ENCODE results near the gene SETD3.
A peak's percentile ranks its signal among the peaks of the same experiment; 100 is the strongest.

The SETD3 gene

DNA sequence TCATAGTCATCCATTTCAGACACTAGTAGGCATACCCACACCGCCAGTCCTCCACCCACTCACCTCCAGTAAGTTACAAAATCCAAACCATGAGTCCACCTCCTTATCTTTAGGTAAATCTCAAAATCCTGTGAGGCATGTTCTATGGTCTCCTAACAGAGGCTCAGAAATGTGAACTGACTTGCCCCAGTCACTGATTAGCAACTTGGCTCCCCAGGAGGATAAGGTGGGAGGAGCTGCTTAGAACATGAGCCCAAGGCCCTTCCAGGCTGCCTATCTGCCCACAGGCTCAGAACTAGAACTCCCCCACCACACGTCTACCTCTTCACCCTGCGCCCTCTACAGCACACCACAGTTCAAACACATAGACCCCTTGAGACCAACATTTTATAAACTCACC is 19.9 kb downstream of the SETD3 start:
- no peak overlapping the region for H3K4me3 ChIP-seq (replicated peaks in 1 of 2; ENCODE audit: low read depth in 2 of 2, low read length in 2 of 2)
- TF ChIP-seq, protein P1, sequence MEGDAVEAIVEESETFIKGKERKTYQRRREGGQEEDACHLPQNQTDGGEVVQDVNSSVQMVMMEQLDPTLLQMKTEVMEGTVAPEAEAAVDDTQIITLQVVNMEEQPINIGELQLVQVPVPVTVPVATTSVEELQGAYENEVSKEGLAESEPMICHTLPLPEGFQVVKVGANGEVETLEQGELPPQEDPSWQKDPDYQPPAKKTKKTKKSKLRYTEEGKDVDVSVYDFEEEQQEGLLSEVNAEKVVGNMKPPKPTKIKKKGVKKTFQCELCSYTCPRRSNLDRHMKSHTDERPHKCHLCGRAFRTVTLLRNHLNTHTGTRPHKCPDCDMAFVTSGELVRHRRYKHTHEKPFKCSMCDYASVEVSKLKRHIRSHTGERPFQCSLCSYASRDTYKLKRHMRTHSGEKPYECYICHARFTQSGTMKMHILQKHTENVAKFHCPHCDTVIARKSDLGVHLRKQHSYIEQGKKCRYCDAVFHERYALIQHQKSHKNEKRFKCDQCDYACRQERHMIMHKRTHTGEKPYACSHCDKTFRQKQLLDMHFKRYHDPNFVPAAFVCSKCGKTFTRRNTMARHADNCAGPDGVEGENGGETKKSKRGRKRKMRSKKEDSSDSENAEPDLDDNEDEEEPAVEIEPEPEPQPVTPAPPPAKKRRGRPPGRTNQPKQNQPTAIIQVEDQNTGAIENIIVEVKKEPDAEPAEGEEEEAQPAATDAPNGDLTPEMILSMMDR (IDR thresholded peaks at IDR 0.05; ENCODE audit: low read depth, low read length), result no peak
- no peak for DNase-seq (ENCODE audit: low read depth in 2 of 2)

DNA sequence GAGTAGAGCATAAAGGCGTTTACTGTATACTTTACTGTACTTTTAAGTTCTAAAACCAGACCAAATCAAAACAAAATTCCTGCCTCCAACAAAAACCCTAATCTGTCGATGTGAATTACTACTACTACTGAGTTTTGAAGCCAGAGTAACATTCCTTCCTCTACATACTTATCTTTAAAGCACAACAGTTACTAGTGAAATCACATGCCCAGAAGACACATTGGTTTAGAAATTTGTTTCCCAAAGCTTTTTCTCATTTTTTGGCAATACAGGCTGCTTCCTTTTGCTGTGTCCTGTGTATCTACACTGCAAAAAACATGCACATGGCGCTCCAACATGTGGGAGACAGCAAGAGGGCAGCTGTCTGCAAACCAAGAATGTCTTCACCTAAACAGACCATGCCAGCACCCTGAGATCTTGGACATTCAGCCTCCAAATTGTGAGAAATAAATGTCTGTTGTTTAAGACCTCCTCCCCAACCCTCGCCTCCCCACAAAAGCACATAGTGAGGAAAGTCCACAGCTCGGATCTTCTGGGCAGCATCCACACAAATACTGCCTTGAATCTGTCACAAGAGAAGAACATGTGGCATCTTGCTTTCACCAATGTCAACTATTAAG is 21.1 kb downstream of the SETD3 start:
- no peak overlapping the region for H3K4me3 ChIP-seq (replicated peaks in 1 of 2; ENCODE audit: low read depth in 2 of 2, low read length in 2 of 2)
- DNase-seq (ENCODE audit: low read depth in 2 of 2), result peak in 1 of 2 donors; percentile 38
- TF ChIP-seq, protein P1 (IDR thresholded peaks at IDR 0.05; ENCODE audit: low read depth, low read length), result no peak

DNA sequence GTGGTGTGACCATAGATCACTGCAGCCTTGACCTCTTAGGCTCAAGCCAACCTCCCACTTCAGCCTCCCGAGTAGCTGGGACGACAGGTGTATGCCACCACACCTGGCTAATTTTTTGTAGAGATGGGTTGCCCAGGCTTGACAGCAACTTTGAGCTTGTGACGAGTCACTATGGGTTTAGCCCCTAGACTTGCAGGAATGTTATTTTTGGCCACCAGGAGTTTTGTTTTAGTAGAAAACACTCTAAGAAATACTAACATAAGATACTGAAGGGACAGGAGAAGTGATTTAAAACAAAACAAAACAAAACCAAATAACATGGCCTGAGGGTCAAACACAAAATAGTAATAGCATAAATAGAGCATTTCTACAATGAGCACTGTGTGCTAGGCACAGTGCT is 26.4 kb downstream of the SETD3 start:
- H3K4me3 ChIP-seq (replicated peaks in 1 of 2; ENCODE audit: low read depth in 2 of 2, low read length in 2 of 2), result no peak overlapping the region

DNA sequence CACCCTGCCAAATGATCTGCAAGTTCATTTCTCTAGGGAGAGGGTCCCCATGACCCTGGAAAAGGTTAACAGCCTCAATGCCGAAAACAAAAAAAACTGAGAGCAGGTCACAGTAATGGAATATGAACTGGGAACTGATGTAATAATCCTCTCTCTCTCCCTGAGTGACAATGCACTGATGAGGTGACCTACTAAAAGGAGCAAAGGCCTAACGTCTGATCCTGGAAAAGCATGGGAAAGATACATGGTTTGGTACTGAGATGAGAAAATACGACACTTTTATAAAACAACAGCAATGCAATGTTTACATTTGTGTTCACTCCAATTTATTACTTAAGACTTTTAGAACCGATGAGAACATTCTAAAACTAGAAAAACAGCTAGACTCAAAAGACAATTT is 27.7 kb downstream of the SETD3 start:
- TF ChIP-seq, protein P1 (IDR thresholded peaks at IDR 0.05; ENCODE audit: low read depth, low read length), result no peak
- H3K4me3 ChIP-seq (replicated peaks in 1 of 2; ENCODE audit: low read depth in 2 of 2, low read length in 2 of 2), result no peak overlapping the region
- DNase-seq (ENCODE audit: low read depth in 2 of 2), result no peak

More for the DNA sequence above, 26.4 kb downstream of the SETD3 start:
- TF ChIP-seq, protein P1 (IDR thresholded peaks at IDR 0.05; ENCODE audit: low read depth, low read length), result no peak
- DNase-seq (ENCODE audit: low read depth in 2 of 2), result peak in 1 of 2 donors; percentile 31

DNA sequence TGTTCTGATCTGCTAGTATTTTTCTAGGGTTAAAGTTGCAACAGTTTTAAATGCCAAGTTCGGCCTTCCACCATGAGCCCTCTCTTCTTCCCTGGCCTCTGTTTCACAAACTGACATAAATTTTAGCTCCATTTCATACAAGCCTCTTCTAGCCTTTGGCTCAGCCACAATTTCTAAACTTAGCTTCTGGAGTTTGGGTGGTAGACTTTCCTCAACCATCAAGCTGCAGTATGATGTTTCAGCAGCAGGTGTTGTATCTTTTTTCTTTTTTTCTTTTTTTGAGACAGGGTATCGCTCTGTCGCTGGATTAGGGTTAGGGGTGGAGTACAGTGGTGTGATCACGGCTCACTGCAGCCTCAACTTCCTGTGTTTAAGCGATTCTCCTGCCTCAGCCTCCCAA is 29.4 kb downstream of the SETD3 start:
- TF ChIP-seq, protein P1 (IDR thresholded peaks at IDR 0.05; ENCODE audit: low read depth, low read length), result no peak
- no peak for DNase-seq (ENCODE audit: low read depth in 2 of 2)
- H3K4me3 ChIP-seq (replicated peaks in 1 of 2; ENCODE audit: low read depth in 2 of 2, low read length in 2 of 2), result no peak overlapping the region

DNA sequence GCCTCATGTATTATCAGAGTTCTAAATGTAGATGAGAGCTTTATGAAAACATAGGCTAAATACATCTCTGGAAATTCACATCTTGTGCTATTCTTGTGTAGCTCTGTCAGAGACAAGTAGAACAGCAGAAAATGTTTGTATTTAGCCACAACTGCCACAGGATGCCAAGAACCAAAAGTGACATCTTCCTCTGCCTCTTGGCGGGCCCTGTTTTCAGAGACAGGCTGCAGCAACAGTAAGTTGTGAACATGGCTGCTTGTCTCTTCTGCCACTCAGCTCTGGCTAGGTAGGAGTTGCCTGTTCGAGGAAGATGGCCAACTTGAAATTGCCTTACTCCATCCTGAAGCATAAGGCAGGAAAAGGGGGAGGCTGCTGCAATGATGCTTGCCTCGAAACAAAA is 30.4 kb downstream of the SETD3 start:
- no peak overlapping the region for H3K4me3 ChIP-seq (replicated peaks in 1 of 2; ENCODE audit: low read depth in 2 of 2, low read length in 2 of 2)
- DNase-seq (ENCODE audit: low read depth in 2 of 2), result no peak
- TF ChIP-seq, protein P1 (IDR thresholded peaks at IDR 0.05; ENCODE audit: low read depth, low read length), result no peak

DNA sequence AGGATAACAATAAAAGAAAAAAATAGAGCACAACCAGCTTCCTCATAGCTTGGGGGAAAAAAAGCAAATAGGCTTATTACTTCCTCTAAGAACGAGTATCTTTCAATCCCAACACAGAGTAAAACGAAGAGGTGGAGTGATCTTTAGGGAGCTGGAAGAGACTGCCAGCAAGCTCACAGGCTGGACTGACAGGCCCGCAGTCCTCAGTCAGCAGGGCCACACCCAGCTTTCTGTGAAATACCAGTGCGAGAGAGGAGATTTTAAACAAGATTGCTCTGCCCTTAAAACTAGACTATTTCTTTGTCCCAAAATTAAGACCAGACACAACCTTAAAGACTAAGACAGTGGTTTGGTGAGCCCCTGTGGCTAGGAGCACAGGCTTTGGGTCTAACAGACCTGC is 32.9 kb downstream of the SETD3 start:
- TF ChIP-seq, protein P1 (IDR thresholded peaks at IDR 0.05; ENCODE audit: low read depth, low read length), result no peak
- DNase-seq (ENCODE audit: low read depth in 2 of 2), result no peak
- no peak overlapping the region for H3K4me3 ChIP-seq (replicated peaks in 1 of 2; ENCODE audit: low read depth in 2 of 2, low read length in 2 of 2)
